HepG2 (cell line): ENCODE measurements around the gene KRTAP12-4. TPM values are rescaled to one million over a fixed set of nuclear protein-coding genes. Genes with fewer than 3 reads are reported as not detected.
A peak's percentile ranks its signal among the peaks of the same experiment; 100 is the strongest.

Source experiments
- HNRNPLL ChIP-seq: fragments of 200-400 bp; formaldehyde crosslinking; IDR thresholded peaks from 2 replicates; pipeline ENCODE4 v1.6.1; 2017; ENCODE audit warnings: mild to moderate bottlenecking, low read depth, low read length; ENCODE audit not compliant: poor library complexity, severe bottlenecking
- IKZF4 ChIP-seq: sonication (generic); formaldehyde crosslinking; IDR thresholded peaks from 2 replicates; pipeline ENCODE4 v1.5.1; 2020; ENCODE audit warnings: borderline replicate concordance, mild to moderate bottlenecking, low read depth, missing genetic modification reagents; ENCODE audit errors: not compliant biosample characterization
- KDM1A ChIP-seq: IDR thresholded peaks from 2 replicates; pipeline ENCODE4 v1.6.1; 2016; ENCODE audit warnings: missing compliant biosample characterization
- MZF1 ChIP-seq: sonication (generic); formaldehyde crosslinking; IDR thresholded peaks from 2 replicates; pipeline ENCODE4 v1.8.1; 2023; ENCODE audit warnings: mild to moderate bottlenecking, missing genetic modification reagents, borderline replicate concordance
- PHF8 ChIP-seq: sonication (generic); formaldehyde crosslinking; IDR thresholded peaks from 2 replicates; pipeline ENCODE4 v1.5.0; 2020; ENCODE audit warnings: missing genetic modification reagents
- SP2 ChIP-seq: sonication (generic); formaldehyde crosslinking; IDR thresholded peaks from 2 replicates; pipeline ENCODE4 v1.5.1; 2020; ENCODE audit warnings: mild to moderate bottlenecking, missing genetic modification reagents
- TGIF2 ChIP-seq: IDR thresholded peaks from 2 replicates; pipeline ENCODE4 v1.6.1; 2016; ENCODE audit warnings: control low read depth, missing compliant biosample characterization
- YEATS4 ChIP-seq: sonication (generic); formaldehyde crosslinking; IDR thresholded peaks from 2 replicates; pipeline ENCODE4 v1.4.0; 2020; ENCODE audit warnings: missing genetic modification reagents, borderline replicate concordance
- ZNF292 ChIP-seq: sonication (generic); formaldehyde crosslinking; IDR thresholded peaks from 2 replicates; pipeline ENCODE4 v1.8.1; 2022; ENCODE audit warnings: mild to moderate bottlenecking, low read depth, missing genetic modification reagents, borderline replicate concordance
- ZNF546 ChIP-seq: sonication (generic); formaldehyde crosslinking; conservative IDR thresholded peaks from 2 replicates; pipeline ENCODE4 v1.8.1; 2023; ENCODE audit warnings: mild to moderate bottlenecking, missing genetic modification reagents
- ZNF589 ChIP-seq: sonication (generic); formaldehyde crosslinking; conservative IDR thresholded peaks from 2 replicates; pipeline ENCODE4 v1.8.0; 2022; ENCODE audit warnings: mild to moderate bottlenecking, moderate library complexity, missing genetic modification reagents
- ZZZ3 ChIP-seq: sonication (generic); formaldehyde crosslinking; IDR thresholded peaks from 2 replicates; pipeline ENCODE4 v1.4.0; 2020; ENCODE audit warnings: missing genetic modification reagents, mild to moderate bottlenecking, borderline replicate concordance
- polyA plus RNA-seq, 8 experiments: library from polyadenylated mRNA; depleted of rRNA in 3 of 8; stranded (reverse) in 7 of 8; unstranded in 1 of 8; fragments of >200 nt; fragmentation: Illumina TruSeq in 4 of 8; extraction: Trizol in 4 of 8; gene quantifications; 2 replicates each; pipeline versions ENCODE4 v1.2.1 to v1.2.3, GENCODE V29; 2011 to 2016; ENCODE audit warnings: low read depth in 4 of 8, missing spikeins in 1 of 8, mixed read lengths in 1 of 8; ENCODE audit not compliant: insufficient read depth in 1 of 8
- total RNA-seq, 5 experiments: library from RNA; depleted of rRNA; stranded (reverse); fragments of >200 nt; fragmentation: Illumina TruSeq; extraction: Trizol; gene quantifications; 2 replicates each; pipeline ENCODE4 v1.2.3, GENCODE V29; 2016; ENCODE audit warnings: low read depth in 1 of 5
- TF ChIP-seq, protein P1 (sequence below): IDR thresholded peaks from 2 replicates; pipeline ENCODE4 v1.6.1; 2016; ENCODE audit warnings: low read depth, control low read depth
- TF ChIP-seq, protein P2 (sequence below), 2 experiments: fragments of 450-650 bp in 1 of 2; sonication (generic) in 1 of 2; formaldehyde crosslinking; IDR thresholded peaks; 2 replicates each; pipeline versions ENCODE4 v1.5.0 to v1.8.0; 2020 to 2022; ENCODE audit warnings: mild to moderate bottlenecking in 1 of 2, missing genetic modification reagents in 1 of 2
- TF ChIP-seq, protein P3 (sequence below): sonication (generic); formaldehyde crosslinking; IDR thresholded peaks from 2 replicates; pipeline ENCODE4 v1.4.0; 2020; ENCODE audit warnings: missing genetic modification reagents
- TF ChIP-seq, protein P4 (sequence below): sonication (generic); formaldehyde crosslinking; IDR thresholded peaks from 2 replicates; pipeline ENCODE4 v1.8.1; 2023; ENCODE audit warnings: mild to moderate bottlenecking, missing genetic modification reagents
- TF ChIP-seq, protein P5 (sequence below): sonication (generic); formaldehyde crosslinking; IDR thresholded peaks from 2 replicates; pipeline ENCODE4 v1.4.0; 2020; ENCODE audit warnings: missing genetic modification reagents, mild to moderate bottlenecking, borderline replicate concordance

KRTAP12-4 gene
- total and polyA plus RNA-seq, 2 of the 13 experiments (the other 11 are each of a cell fraction or from before 2014, with no cell fraction given), result not detected

DNA sequence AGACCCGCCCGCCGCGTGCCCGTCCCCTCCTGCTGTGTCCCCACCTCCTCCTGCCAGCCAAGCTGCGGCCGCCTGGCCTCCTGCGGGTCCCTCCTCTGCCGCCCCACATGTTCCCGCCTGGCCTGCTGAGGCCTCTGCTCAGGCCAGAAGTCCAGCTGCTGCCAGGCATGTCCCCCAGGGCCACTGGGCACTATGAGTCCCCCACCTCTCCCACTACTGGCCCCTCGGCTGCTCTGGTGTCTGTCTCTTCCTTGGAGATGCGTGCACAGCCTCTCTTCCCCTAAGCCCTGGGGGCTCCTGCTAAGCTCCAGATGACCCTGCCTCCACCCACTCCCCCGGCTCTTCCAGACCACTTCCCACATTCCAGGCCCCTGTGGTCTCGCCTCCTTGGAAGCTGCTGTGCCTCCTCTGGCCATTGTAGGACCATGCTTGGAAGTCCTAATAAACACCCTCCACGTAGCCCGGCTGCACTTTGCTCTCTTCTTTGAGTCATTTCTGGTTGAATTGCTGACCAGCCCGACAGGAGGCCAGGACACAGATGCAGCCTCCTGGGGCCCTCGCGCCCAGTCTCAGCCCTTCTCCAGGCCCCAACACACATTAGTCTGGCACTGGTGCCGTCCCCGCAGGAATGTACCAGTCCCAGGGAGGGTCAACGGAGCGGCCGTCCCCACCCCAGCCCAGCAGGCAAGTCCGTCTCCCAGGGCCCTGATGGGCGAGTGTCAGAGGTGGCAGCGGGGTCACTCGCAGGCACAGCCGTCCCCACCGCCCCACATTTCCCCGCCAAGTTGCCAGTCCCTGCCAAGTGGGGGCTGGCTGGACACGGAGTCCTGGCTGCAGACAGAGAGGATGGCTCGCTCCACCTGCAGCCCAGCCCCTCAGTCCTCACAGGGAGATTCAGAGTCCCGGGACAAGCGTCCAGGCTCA, 43.6 kb upstream of the KRTAP12-4 start (continued):
- TF ChIP-seq, protein P1, sequence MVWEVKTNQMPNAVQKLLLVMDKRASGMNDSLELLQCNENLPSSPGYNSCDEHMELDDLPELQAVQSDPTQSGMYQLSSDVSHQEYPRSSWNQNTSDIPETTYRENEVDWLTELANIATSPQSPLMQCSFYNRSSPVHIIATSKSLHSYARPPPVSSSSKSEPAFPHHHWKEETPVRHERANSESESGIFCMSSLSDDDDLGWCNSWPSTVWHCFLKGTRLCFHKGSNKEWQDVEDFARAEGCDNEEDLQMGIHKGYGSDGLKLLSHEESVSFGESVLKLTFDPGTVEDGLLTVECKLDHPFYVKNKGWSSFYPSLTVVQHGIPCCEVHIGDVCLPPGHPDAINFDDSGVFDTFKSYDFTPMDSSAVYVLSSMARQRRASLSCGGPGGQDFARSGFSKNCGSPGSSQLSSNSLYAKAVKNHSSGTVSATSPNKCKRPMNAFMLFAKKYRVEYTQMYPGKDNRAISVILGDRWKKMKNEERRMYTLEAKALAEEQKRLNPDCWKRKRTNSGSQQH (CRISPR knock-in tag), result no peak
- TF ChIP-seq ZNF546 (CRISPR knock-in tag) (no peak), ZNF292 (peak; percentile 77), KDM1A (CRISPR knock-in tag) (no peak), IKZF4 (CRISPR knock-in tag) (no peak), SP2 (CRISPR knock-in tag) (0 out of 2 replicates have a peak, but pooled peaks have one; percentile 42), YEATS4 (CRISPR knock-in tag) (0 out of 2 replicates have a peak, but pooled peaks have one; percentile 41), PHF8 (CRISPR knock-in tag) (peak; percentile 33; the same call in 1 of the 2 replicates), TGIF2 (CRISPR knock-in tag) (no peak), ZNF589 (CRISPR knock-in tag) (no peak), HNRNPLL (peak; percentile 40), ZZZ3 (CRISPR knock-in tag) (no peak), MZF1 (CRISPR knock-in tag) (no peak)
- TF ChIP-seq, protein P2, sequence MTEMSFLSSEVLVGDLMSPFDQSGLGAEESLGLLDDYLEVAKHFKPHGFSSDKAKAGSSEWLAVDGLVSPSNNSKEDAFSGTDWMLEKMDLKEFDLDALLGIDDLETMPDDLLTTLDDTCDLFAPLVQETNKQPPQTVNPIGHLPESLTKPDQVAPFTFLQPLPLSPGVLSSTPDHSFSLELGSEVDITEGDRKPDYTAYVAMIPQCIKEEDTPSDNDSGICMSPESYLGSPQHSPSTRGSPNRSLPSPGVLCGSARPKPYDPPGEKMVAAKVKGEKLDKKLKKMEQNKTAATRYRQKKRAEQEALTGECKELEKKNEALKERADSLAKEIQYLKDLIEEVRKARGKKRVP (CRISPR knock-in tag; IDR thresholded peaks at IDR 0.05), result no peak
- TF ChIP-seq, protein P3, sequence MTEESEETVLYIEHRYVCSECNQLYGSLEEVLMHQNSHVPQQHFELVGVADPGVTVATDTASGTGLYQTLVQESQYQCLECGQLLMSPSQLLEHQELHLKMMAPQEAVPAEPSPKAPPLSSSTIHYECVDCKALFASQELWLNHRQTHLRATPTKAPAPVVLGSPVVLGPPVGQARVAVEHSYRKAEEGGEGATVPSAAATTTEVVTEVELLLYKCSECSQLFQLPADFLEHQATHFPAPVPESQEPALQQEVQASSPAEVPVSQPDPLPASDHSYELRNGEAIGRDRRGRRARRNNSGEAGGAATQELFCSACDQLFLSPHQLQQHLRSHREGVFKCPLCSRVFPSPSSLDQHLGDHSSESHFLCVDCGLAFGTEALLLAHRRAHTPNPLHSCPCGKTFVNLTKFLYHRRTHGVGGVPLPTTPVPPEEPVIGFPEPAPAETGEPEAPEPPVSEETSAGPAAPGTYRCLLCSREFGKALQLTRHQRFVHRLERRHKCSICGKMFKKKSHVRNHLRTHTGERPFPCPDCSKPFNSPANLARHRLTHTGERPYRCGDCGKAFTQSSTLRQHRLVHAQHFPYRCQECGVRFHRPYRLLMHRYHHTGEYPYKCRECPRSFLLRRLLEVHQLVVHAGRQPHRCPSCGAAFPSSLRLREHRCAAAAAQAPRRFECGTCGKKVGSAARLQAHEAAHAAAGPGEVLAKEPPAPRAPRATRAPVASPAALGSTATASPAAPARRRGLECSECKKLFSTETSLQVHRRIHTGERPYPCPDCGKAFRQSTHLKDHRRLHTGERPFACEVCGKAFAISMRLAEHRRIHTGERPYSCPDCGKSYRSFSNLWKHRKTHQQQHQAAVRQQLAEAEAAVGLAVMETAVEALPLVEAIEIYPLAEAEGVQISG (CRISPR knock-in tag), result 0 out of 2 replicates have a peak, but pooled peaks have one; percentile 23
- TF ChIP-seq, protein P4, sequence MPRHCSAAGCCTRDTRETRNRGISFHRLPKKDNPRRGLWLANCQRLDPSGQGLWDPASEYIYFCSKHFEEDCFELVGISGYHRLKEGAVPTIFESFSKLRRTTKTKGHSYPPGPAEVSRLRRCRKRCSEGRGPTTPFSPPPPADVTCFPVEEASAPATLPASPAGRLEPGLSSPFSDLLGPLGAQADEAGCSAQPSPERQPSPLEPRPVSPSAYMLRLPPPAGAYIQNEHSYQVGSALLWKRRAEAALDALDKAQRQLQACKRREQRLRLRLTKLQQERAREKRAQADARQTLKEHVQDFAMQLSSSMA (CRISPR knock-in tag), result no peak
- TF ChIP-seq, protein P5, sequence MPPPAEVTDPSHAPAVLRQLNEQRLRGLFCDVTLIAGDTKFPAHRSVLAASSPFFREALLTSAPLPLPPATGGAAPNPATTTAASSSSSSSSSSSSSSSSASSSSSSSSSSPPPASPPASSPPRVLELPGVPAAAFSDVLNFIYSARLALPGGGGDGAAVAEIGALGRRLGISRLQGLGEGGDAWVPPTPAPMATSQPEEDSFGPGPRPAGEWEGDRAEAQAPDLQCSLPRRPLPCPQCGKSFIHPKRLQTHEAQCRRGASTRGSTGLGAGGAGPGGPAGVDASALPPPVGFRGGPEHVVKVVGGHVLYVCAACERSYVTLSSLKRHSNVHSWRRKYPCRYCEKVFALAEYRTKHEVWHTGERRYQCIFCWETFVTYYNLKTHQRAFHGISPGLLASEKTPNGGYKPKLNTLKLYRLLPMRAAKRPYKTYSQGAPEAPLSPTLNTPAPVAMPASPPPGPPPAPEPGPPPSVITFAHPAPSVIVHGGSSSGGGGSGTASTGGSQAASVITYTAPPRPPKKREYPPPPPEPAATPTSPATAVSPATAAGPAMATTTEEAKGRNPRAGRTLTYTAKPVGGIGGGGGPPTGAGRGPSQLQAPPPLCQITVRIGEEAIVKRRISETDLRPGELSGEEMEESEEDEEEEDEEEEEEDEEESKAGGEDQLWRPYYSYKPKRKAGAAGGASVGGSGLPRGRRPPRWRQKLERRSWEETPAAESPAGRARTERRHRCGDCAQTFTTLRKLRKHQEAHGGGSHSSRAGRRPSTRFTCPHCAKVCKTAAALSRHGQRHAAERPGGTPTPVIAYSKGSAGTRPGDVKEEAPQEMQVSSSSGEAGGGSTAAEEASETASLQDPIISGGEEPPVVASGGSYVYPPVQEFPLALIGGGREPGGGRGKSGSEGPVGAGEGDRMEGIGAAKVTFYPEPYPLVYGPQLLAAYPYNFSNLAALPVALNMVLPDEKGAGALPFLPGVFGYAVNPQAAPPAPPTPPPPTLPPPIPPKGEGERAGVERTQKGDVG (CRISPR knock-in tag), result peak; percentile 88; the same call in 1 of the 2 replicates
